Measurements from ENCODE around the gene SPATS2. TPM values are rescaled to one million over a fixed set of nuclear protein-coding genes. Genes with fewer than 3 reads are reported as not detected.

SPATS2 gene
- total and polyA plus RNA-seq, 2 donors (not counting 1 experiment from before 2014, with no cell fraction given), result 11.3 to 21.5 TPM

- DNase-seq, result peak; percentile 21
- Mint-ChIP-seq H3K9me3 (ENCODE audit: insufficient read depth) (no peaks in the 10 kb centered on the region), H3K4me1 (peaks cover 51% of the 10 kb centered on the region), H3K4me3 (no peak overlapping the region), H3K27ac (peak overlapping the region; percentile 59), H3K27me3 (peaks cover 52% of the 10 kb centered on the region)
- Histone ChIP-seq H4K20me1 (ENCODE audit: control insufficient read depth, insufficient read depth, low read length, poor library complexity, severe bottlenecking) (peaks cover 10% of the 10 kb centered on the region), H2AFZ (ENCODE audit: insufficient read depth, low read depth, low read length, poor library complexity, severe bottlenecking) (no peak overlapping the region), H3K9me3 (ENCODE audit: control extremely low read depth in 1 of 3, control insufficient read depth in 2 of 3, insufficient read depth in 1 of 3, low read length in 2 of 3) (peaks cover 0 to 28% (median 0%) of the 10 kb centered on the region in 3 donors), H3K36me3 (replicated peaks in 1 of 2; ENCODE audit: control extremely low read depth in 1 of 2, control insufficient read depth in 1 of 2, extremely low read depth in 1 of 2, insufficient read depth in 2 of 2, low read length in 1 of 2) (no peaks in the 10 kb centered on the region), H3K4me1 (ENCODE audit: control insufficient read depth in 2 of 2, insufficient read depth in 2 of 2, low read length in 2 of 2) (peaks cover 47 to 53% of the 10 kb centered on the region in 2 donors), H3K4me2 (replicated peaks; ENCODE audit: low read depth, low read length, poor library complexity, severe bottlenecking) (no peak overlapping the region), H3K4me3 (ENCODE audit: control extremely low read depth in 1 of 5, extremely low read depth in 1 of 5, insufficient read depth in 1 of 5, low read depth in 2 of 5, low read length in 4 of 5) (no peak overlapping the region), H3K27ac (ENCODE audit: low read length in 2 of 2) (no peak overlapping the region), H3K79me2 (ENCODE audit: control insufficient read depth, insufficient read depth, low read length) (no peaks in the 10 kb centered on the region), H3K27me3 (replicated peaks in 1 of 4; ENCODE audit: control extremely low read depth in 1 of 4, control insufficient read depth in 3 of 4, insufficient read depth in 4 of 4, low read length in 3 of 4) (peaks cover 0 to 86% (median 52%) of the 10 kb centered on the region in 4 experiments), H3K9ac (ENCODE audit: low read length) (no peak overlapping the region)
- whole genome bisulfite sequencing (ENCODE audit: insufficient coverage), result 67% methylated on average over 5 of the region's 5 CpGs
- CTCF ChIA-PET, result interaction anchor here (1.3 to 4.2 kb wide), 3 partner anchors 17 to 50 kb away, joined by 3 to 23 read pairs (median 13); partner anchors contain the start of gene TROAP
- no peak for ATAC-seq (ENCODE audit: low read depth)
- POLR2A ChIA-PET, result no interaction called here
- intact Hi-C loops (cut with micrococcal nuclease), result no loop called here
- TF ChIP-seq CTCF (IDR thresholded peaks at IDR 0.05) (no peak), EZH2 (IDR thresholded peaks at IDR 0.05; ENCODE audit: borderline replicate concordance, insufficient read depth, low read depth, low read length, poor library complexity, severe bottlenecking) (no peak)
Observed at GRCh38 chr12:49339464-49339861, 27.8 kb upstream of the SPATS2 start.

- ChIA-PET POLR2A (no interaction called here), CTCF (interaction anchor here (1.0 to 4.2 kb wide), 6 partner anchors 17 to 276 kb away, joined by 3 to 74 read pairs (median 8); partner anchors contain the start of gene TROAP)
- no peak overlapping the region for H3K4me2 ChIP-seq (replicated peaks; ENCODE audit: low read depth, low read length, poor library complexity, severe bottlenecking)
- intact Hi-C loops (cut with micrococcal nuclease), result loop anchor here (10.0 kb wide), 2 partner anchors 245 to 505 kb away; partner anchors contain the start of genes BCDIN3D and DHH
- H4K20me1 ChIP-seq (ENCODE audit: control insufficient read depth, insufficient read depth, low read length, poor library complexity, severe bottlenecking), result peaks cover 17% of the 10 kb centered on the region
- H3K4me3 Mint-ChIP-seq, result no peak overlapping the region
- no peak overlapping the region for H3K4me3 ChIP-seq (ENCODE audit: control extremely low read depth in 1 of 5, extremely low read depth in 1 of 5, insufficient read depth in 1 of 5, low read depth in 2 of 5, low read length in 4 of 5)
- DNase-seq, result no peak
- H3K27me3 ChIP-seq (replicated peaks in 1 of 4; ENCODE audit: control extremely low read depth in 1 of 4, control insufficient read depth in 3 of 4, insufficient read depth in 4 of 4, low read length in 3 of 4), result peaks cover 0 to 87% (median 47%) of the 10 kb centered on the region in 4 experiments
- H3K9me3 ChIP-seq (ENCODE audit: control extremely low read depth in 1 of 3, control insufficient read depth in 2 of 3, insufficient read depth in 1 of 3, low read length in 2 of 3), result peaks cover 0 to 23% (median 0%) of the 10 kb centered on the region in 3 donors
- ATAC-seq (ENCODE audit: low read depth), result no peak
- H3K79me2 ChIP-seq (ENCODE audit: control insufficient read depth, insufficient read depth, low read length), result no peaks in the 10 kb centered on the region
- peaks cover 47% of the 10 kb centered on the region for H3K27me3 Mint-ChIP-seq
- H3K9me3 Mint-ChIP-seq (ENCODE audit: insufficient read depth), result no peaks in the 10 kb centered on the region
- H3K4me1 ChIP-seq (ENCODE audit: control insufficient read depth in 2 of 2, insufficient read depth in 2 of 2, low read length in 2 of 2), result peaks cover 55 to 60% of the 10 kb centered on the region in 2 donors
- peaks cover 51% of the 10 kb centered on the region for H3K4me1 Mint-ChIP-seq
- H2AFZ ChIP-seq (ENCODE audit: insufficient read depth, low read depth, low read length, poor library complexity, severe bottlenecking), result no peak overlapping the region
- no peak for TF ChIP-seq EZH2 (IDR thresholded peaks at IDR 0.05; ENCODE audit: borderline replicate concordance, insufficient read depth, low read depth, low read length, poor library complexity, severe bottlenecking)
- no peaks in the 10 kb centered on the region for H3K36me3 ChIP-seq (replicated peaks in 1 of 2; ENCODE audit: control extremely low read depth in 1 of 2, control insufficient read depth in 1 of 2, extremely low read depth in 1 of 2, insufficient read depth in 2 of 2, low read length in 1 of 2)
- no peak overlapping the region for H3K27ac Mint-ChIP-seq
- H3K9ac ChIP-seq (ENCODE audit: low read length), result no peak overlapping the region
- H3K27ac ChIP-seq (ENCODE audit: low read length in 2 of 2), result no peak overlapping the region
- 48% methylated on average over 2 of the region's 6 CpGs for WGBS (ENCODE audit: insufficient coverage)
Observed at GRCh38 chr12:49340095-49340870, 27.0 kb upstream of the SPATS2 start.
